DND-41 (cell line): ENCODE results near the gene MRPL49.

Experiments
- ATAC-seq: fragments of 200-7000 bp; cut with Tn5 transposase; 3 replicates; pipeline ENCODE4 v1.9.1; 2021; ENCODE audit warnings: low read depth; ENCODE audit not compliant: insufficient read depth
- DNase-seq: peaks from one replicate; pipeline ENCODE4 v3.0.0-alpha.2; 2020
- H2AFZ ChIP-seq: 2 replicates; pipeline ENCODE4 v1.6.0; 2012; ENCODE audit warnings: low read depth, low read length
- H3K27ac ChIP-seq: 2 replicates; pipeline ENCODE4 v1.5.1; 2012; ENCODE audit warnings: low read length, inconsistent platforms
- H3K27me3 ChIP-seq: fragments of 200-600 bp; sonication (generic); 2 replicates; pipeline ENCODE4 v1.6.0; 2012; ENCODE audit warnings: low read length, mild to moderate bottlenecking, inconsistent platforms; ENCODE audit not compliant: insufficient read depth, poor library complexity
- H3K36me3 ChIP-seq: 2 replicates; pipeline ENCODE4 v1.5.1; 2012; ENCODE audit warnings: low read length, inconsistent platforms; ENCODE audit not compliant: insufficient read depth
- H3K4me1 ChIP-seq: 2 replicates; pipeline ENCODE4 v1.5.1; 2012; ENCODE audit warnings: mild to moderate bottlenecking, low read length; ENCODE audit not compliant: insufficient read depth
- H3K4me2 ChIP-seq: 2 replicates; pipeline ENCODE4 v1.6.0; 2012; ENCODE audit warnings: mild to moderate bottlenecking, moderate library complexity, low read length, inconsistent platforms; ENCODE audit not compliant: insufficient read depth
- H3K4me3 ChIP-seq, 2 experiments: fragments of 200-600 bp in 1 of 2; shearing (Covaris generic) in 1 of 2; 2 replicates each; pipeline ENCODE4 v1.5.1; 2012 to 2016; ENCODE audit warnings: inconsistent platforms in 2 of 2, low read length in 2 of 2, mild to moderate bottlenecking in 2 of 2, low read depth in 1 of 2, moderate library complexity in 1 of 2
- H3K79me2 ChIP-seq: 2 replicates; pipeline ENCODE4 v1.6.0; 2012; ENCODE audit warnings: low read length, inconsistent platforms; ENCODE audit not compliant: insufficient read depth
- H3K9ac ChIP-seq: 2 replicates; pipeline ENCODE4 v1.6.0; 2012; ENCODE audit warnings: low read depth, mild to moderate bottlenecking, inconsistent platforms, low read length, moderate library complexity
- H3K9me3 ChIP-seq: 2 replicates; pipeline ENCODE4 v1.5.1; 2012; ENCODE audit warnings: low read length, moderate library complexity, mild to moderate bottlenecking, inconsistent platforms; ENCODE audit not compliant: insufficient read depth, severe bottlenecking
- H4K20me1 ChIP-seq: 2 replicates; pipeline ENCODE4 v1.6.0; 2012; ENCODE audit warnings: low read length; ENCODE audit not compliant: insufficient read depth
- EZH2 ChIP-seq: IDR thresholded peaks from 3 replicates; pipeline ENCODE4 v1.6.1; 2012; ENCODE audit warnings: borderline replicate concordance, low read depth, mild to moderate bottlenecking, moderate library complexity, low read length, inconsistent platforms; ENCODE audit not compliant: severe bottlenecking
- TF ChIP-seq, protein P1 (sequence below): IDR thresholded peaks from 2 replicates; pipeline ENCODE4 v1.5.1; 2012; ENCODE audit warnings: borderline replicate concordance, low read length, moderate library complexity, mild to moderate bottlenecking; ENCODE audit not compliant: poor library complexity, severe bottlenecking; ENCODE audit errors: extremely low read depth

The MRPL49 gene

GRCh38 chr11:65111744-65112545 lies 10.2 kb upstream of the MRPL49 start, which contains the start of gene TM7SF2:
Gene TM7SF2, plus strand, starts transcription at chr11:65111872. Its CDS starts 144 bp downstream, at chr11:65112016.
- Histone ChIP-seq H3K9me3 (no peaks in the 10 kb centered on the region), H3K4me3 (peak within 1 kb of the TSS; percentile 36 to 80), H3K36me3 (peaks cover 60% of the 10 kb centered on the region), H3K9ac (peak within 1 kb of the TSS; percentile 93), H3K79me2 (peaks cover 42% of the 10 kb centered on the region), H3K4me2 (peak within 1 kb of the TSS; percentile 99), H3K27ac (peak within 1 kb of the TSS; percentile 88), H2AFZ (peak within 1 kb of the TSS; percentile 90), H3K27me3 (no peaks in the 10 kb centered on the region), H4K20me1 (peaks cover 34% of the 10 kb centered on the region), H3K4me1 (peaks cover 64% of the 10 kb centered on the region)
- TF ChIP-seq, protein P1, sequence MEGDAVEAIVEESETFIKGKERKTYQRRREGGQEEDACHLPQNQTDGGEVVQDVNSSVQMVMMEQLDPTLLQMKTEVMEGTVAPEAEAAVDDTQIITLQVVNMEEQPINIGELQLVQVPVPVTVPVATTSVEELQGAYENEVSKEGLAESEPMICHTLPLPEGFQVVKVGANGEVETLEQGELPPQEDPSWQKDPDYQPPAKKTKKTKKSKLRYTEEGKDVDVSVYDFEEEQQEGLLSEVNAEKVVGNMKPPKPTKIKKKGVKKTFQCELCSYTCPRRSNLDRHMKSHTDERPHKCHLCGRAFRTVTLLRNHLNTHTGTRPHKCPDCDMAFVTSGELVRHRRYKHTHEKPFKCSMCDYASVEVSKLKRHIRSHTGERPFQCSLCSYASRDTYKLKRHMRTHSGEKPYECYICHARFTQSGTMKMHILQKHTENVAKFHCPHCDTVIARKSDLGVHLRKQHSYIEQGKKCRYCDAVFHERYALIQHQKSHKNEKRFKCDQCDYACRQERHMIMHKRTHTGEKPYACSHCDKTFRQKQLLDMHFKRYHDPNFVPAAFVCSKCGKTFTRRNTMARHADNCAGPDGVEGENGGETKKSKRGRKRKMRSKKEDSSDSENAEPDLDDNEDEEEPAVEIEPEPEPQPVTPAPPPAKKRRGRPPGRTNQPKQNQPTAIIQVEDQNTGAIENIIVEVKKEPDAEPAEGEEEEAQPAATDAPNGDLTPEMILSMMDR, result no peak
- no peak for TF ChIP-seq EZH2
- peak; percentile 97 for DNase-seq
- ATAC-seq, result peak; percentile 83

GRCh38 chr11:65112546-65113360 lies 9.4 kb upstream of the MRPL49 start:
- Histone ChIP-seq H3K79me2 (peaks cover 46% of the 10 kb centered on the region), H4K20me1 (peaks cover 30% of the 10 kb centered on the region), H3K4me3 (peak overlapping the region; percentile 36 to 80), H2AFZ (peak overlapping the region; percentile 90), H3K27ac (peak overlapping the region; percentile 88), H3K27me3 (no peaks in the 10 kb centered on the region), H3K9ac (peak overlapping the region; percentile 93), H3K36me3 (peaks cover 54% of the 10 kb centered on the region), H3K4me2 (peak overlapping the region; percentile 99), H3K9me3 (no peaks in the 10 kb centered on the region), H3K4me1 (peaks cover 65% of the 10 kb centered on the region)
- peak; percentile 53 for ATAC-seq
- DNase-seq, result peak; percentile 74
- no peak for TF ChIP-seq EZH2
- TF ChIP-seq, protein P1, result peak; percentile 94

- H3K4me1 ChIP-seq, result peaks cover 70% of the 10 kb centered on the region
- H3K79me2 ChIP-seq, result peaks cover 46% of the 10 kb centered on the region
- peak overlapping the region; percentile 36 to 80; a peak in 3 of 4 replicates for H3K4me3 ChIP-seq
- H3K27ac ChIP-seq, result peak overlapping the region; percentile 88
- H3K36me3 ChIP-seq, result peaks cover 51% of the 10 kb centered on the region
- peaks cover 30% of the 10 kb centered on the region for H4K20me1 ChIP-seq
- ATAC-seq, result no peak
- no peaks in the 10 kb centered on the region for H3K27me3 ChIP-seq
- H3K4me2 ChIP-seq, result peak overlapping the region; percentile 99
- H3K9me3 ChIP-seq, result no peaks in the 10 kb centered on the region
- TF ChIP-seq, protein P1, result no peak
- TF ChIP-seq EZH2, result no peak
- no peak for DNase-seq
- peak overlapping the region; percentile 90 for H2AFZ ChIP-seq
- peak overlapping the region; percentile 93 for H3K9ac ChIP-seq
These were observed 8.8 kb upstream of the MRPL49 start for GRCh38 chr11:65113361-65113756.
